Caco-2 (cell line): ENCODE measurements around the gene FLYWCH2. TPM values are rescaled to one million over a fixed set of nuclear protein-coding genes. Genes with fewer than 3 reads are reported as not detected.
A peak's percentile ranks its signal among the peaks of the same experiment; 100 is the strongest.

Experiments used
- BruUV-seq: library from RNA; stranded (reverse); fragments of 400-500 nt; replicated peaks from 2 replicates; lab custom pipeline; 2021; lab: Mats Ljungman, UMichigan
- CTCF ChIA-PET: fragments of 300-600 bp; sonication (Branson Sonifier 250); formaldehyde crosslinking; loops from one replicate; lab custom pipeline; 2022; ENCODE audit warnings: antibody characterized with exemption; lab: Charles Lee
- POLR2A ChIA-PET: fragments of 300-600 bp; sonication (Branson Sonifier 250); formaldehyde crosslinking; loops from one replicate; lab custom pipeline; 2022; ENCODE audit warnings: antibody characterized with exemption; lab: Charles Lee
- DNase-seq, 2 experiments: peaks; one replicate each; pipeline versions ENCODE4 v3.0.0 to v3.0.0-alpha.2; 2020 to 2022
- H3K27me3 ChIP-seq: replicated peaks from 2 replicates; pipeline ENCODE4 v1.6.0; 2011; ENCODE audit warnings: low read length; ENCODE audit not compliant: control insufficient read depth, insufficient read depth
- H3K36me3 ChIP-seq: 2 replicates; pipeline ENCODE4 v1.5.1; 2011; ENCODE audit warnings: low read length; ENCODE audit not compliant: control insufficient read depth, insufficient read depth
- H3K4me1 ChIP-seq: fragments of 250-450 bp; sonication (Bioruptor Pico); 2 replicates; pipeline ENCODE4 v1.5.1; 2020; ENCODE audit warnings: mild to moderate bottlenecking
- H3K4me3 ChIP-seq: 2 replicates; pipeline ENCODE4 v1.5.1; 2011; ENCODE audit warnings: low read depth, mild to moderate bottlenecking, control low read depth, low read length
- H3K9me3 ChIP-seq: fragments of 250-450 bp; sonication (Bioruptor Pico); 2 replicates; pipeline ENCODE4 v1.5.1; 2020; ENCODE audit warnings: mild to moderate bottlenecking, moderate library complexity
- H3K27ac Mint-ChIP-seq: one replicate; pipeline ENCODE4 v1.8.0; 2022; ENCODE audit warnings: mixed read lengths; ENCODE audit not compliant: unreplicated experiment
- H3K27me3 Mint-ChIP-seq: one replicate; pipeline ENCODE4 v1.8.0; 2022; ENCODE audit warnings: mixed read lengths; ENCODE audit not compliant: insufficient read depth, unreplicated experiment
- H3K36me3 Mint-ChIP-seq: one replicate; pipeline ENCODE4 v1.8.0; 2022; ENCODE audit warnings: mild to moderate bottlenecking, mixed read lengths; ENCODE audit not compliant: insufficient read depth, unreplicated experiment
- H3K4me1 Mint-ChIP-seq: one replicate; pipeline ENCODE4 v1.8.0; 2022; ENCODE audit warnings: low read depth, mixed read lengths; ENCODE audit not compliant: unreplicated experiment
- H3K4me3 Mint-ChIP-seq: one replicate; pipeline ENCODE4 v1.8.0; 2022; ENCODE audit warnings: mild to moderate bottlenecking, moderate library complexity, mixed read lengths; ENCODE audit not compliant: unreplicated experiment
- H3K9me3 Mint-ChIP-seq: one replicate; pipeline ENCODE4 v1.8.0; 2022; ENCODE audit warnings: mixed read lengths; ENCODE audit not compliant: unreplicated experiment
- CTCF ChIP-seq, 2 experiments: fragments of 200-600 bp in 1 of 2; IDR thresholded peaks; 1 replicate in 1 of 2; 2 replicates in 1 of 2; pipeline versions ENCODE4 v1.5.1 to v1.8.0; 2011 to 2022; ENCODE audit warnings: antibody characterized with exemption in 1 of 2, control low read depth in 1 of 2, inconsistent platforms in 1 of 2, low read depth in 1 of 2, low read length in 1 of 2, mild to moderate bottlenecking in 1 of 2, moderate library complexity in 1 of 2; ENCODE audit not compliant: insufficient read depth in 1 of 2, severe bottlenecking in 1 of 2, unreplicated experiment in 1 of 2
- intact Hi-C: fragments of 100-400 bp; cut with micrococcal nuclease; formaldehyde crosslinking; loops from one replicate; pipeline ENCODE4 v1.10.0; 2022; ENCODE audit not compliant: unreplicated experiment
- total RNA-seq: library from RNA; stranded (reverse); gene quantifications from 2 replicates; pipeline ENCODE4 v1.2.3, GENCODE V29; 2022

FLYWCH2 gene
- total RNA-seq, 1 experiment from 2014 or later, result 28.7 TPM

GRCh38 chr16:2845116-2845515 is 37.9 kb upstream of the FLYWCH2 start:
- no peak overlapping the region for H3K27ac Mint-ChIP-seq
- peaks cover 20% of the 10 kb centered on the region for H3K4me1 Mint-ChIP-seq
- ChIA-PET CTCF (interaction anchor here (1.1 kb wide), 1 partner anchor 23 kb away, joined by 5 read pairs; no protein-coding TSS in a partner anchor), POLR2A (no interaction called here)
- H3K27me3 ChIP-seq, result no peaks in the 10 kb centered on the region
- no peak overlapping the region for H3K4me3 Mint-ChIP-seq
- H3K36me3 ChIP-seq, result no peaks in the 10 kb centered on the region
- no peak for DNase-seq
- no peaks in the 10 kb centered on the region for H3K9me3 ChIP-seq
- H3K4me1 ChIP-seq, result peaks cover 39% of the 10 kb centered on the region
- no TSS peak for BruUV-seq
- H3K27me3 Mint-ChIP-seq, result no peaks in the 10 kb centered on the region
- H3K4me3 ChIP-seq, result no peak overlapping the region
- peaks cover 18% of the 10 kb centered on the region for H3K36me3 Mint-ChIP-seq
- no peak for TF ChIP-seq CTCF (IDR thresholded peaks at IDR 0.05; ENCODE audit: insufficient read depth in 1 of 2, low read depth in 1 of 2, low read length in 1 of 2, severe bottlenecking in 1 of 2, unreplicated experiment in 1 of 2)
- intact Hi-C loops, result loop anchor here (5.0 kb wide), 1 partner anchor 53 kb away; no protein-coding TSS in a partner anchor
- H3K9me3 Mint-ChIP-seq, result no peaks in the 10 kb centered on the region

GRCh38 chr16:2846511-2847310 is 36.3 kb upstream of the FLYWCH2 start:
- Histone ChIP-seq H3K9me3 (no peaks in the 10 kb centered on the region), H3K4me1 (peaks cover 39% of the 10 kb centered on the region), H3K4me3 (no peak overlapping the region), H3K36me3 (no peaks in the 10 kb centered on the region; the same call in 1 of the 2 replicates), H3K27me3 (no peaks in the 10 kb centered on the region)
- no peaks in the 10 kb centered on the region for H3K9me3 Mint-ChIP-seq
- H3K4me3 Mint-ChIP-seq, result peak overlapping the region; percentile 37
- H3K36me3 Mint-ChIP-seq, result peaks cover 32% of the 10 kb centered on the region
- peak; percentile 84 to 87 for DNase-seq
- H3K27ac Mint-ChIP-seq, result peak overlapping the region; percentile 75
- H3K4me1 Mint-ChIP-seq, result peaks cover 25% of the 10 kb centered on the region
- TF ChIP-seq CTCF (IDR thresholded peaks at IDR 0.05; ENCODE audit: insufficient read depth in 1 of 2, low read depth in 1 of 2, low read length in 1 of 2, severe bottlenecking in 1 of 2, unreplicated experiment in 1 of 2), result no peak
- H3K27me3 Mint-ChIP-seq, result no peaks in the 10 kb centered on the region
- intact Hi-C loops, result loop anchor here (1.0 to 5.0 kb wide), 4 partner anchors 10 to 54 kb away; partner anchors contain the start of gene PRSS22
- BruUV-seq, result no TSS peak
- CTCF ChIA-PET, result no interaction called here
- POLR2A ChIA-PET, result no interaction called here

GRCh38 chr16:2848933-2849725 is 33.9 kb upstream of the FLYWCH2 start:
- no peak overlapping the region for H3K4me3 ChIP-seq
- Mint-ChIP-seq H3K9me3 (peaks cover 3% of the 10 kb centered on the region), H3K36me3 (peaks cover 56% of the 10 kb centered on the region), H3K27ac (peak overlapping the region; percentile 53), H3K4me3 (no peak overlapping the region), H3K4me1 (peaks cover 25% of the 10 kb centered on the region), H3K27me3 (no peaks in the 10 kb centered on the region)
- peak in 1 of 2 experiments; percentile 26 for DNase-seq
- ChIA-PET CTCF (no interaction called here), POLR2A (no interaction called here)
- BruUV-seq, result no TSS peak
- TF ChIP-seq CTCF (IDR thresholded peaks at IDR 0.05; ENCODE audit: insufficient read depth in 1 of 2, low read depth in 1 of 2, low read length in 1 of 2, severe bottlenecking in 1 of 2, unreplicated experiment in 1 of 2), result no peak
- H3K9me3 ChIP-seq, result no peaks in the 10 kb centered on the region
- intact Hi-C loops, result loop anchor here (5.0 kb wide), 1 partner anchor 57 kb away; no protein-coding TSS in a partner anchor
- peaks cover 6% of the 10 kb centered on the region for H3K36me3 ChIP-seq
- H3K27me3 ChIP-seq, result no peaks in the 10 kb centered on the region
- peaks cover 39% of the 10 kb centered on the region for H3K4me1 ChIP-seq
